Measurements from ENCODE around the gene ATP5MK.
A peak's percentile ranks its signal among the peaks of the same experiment; 100 is the strongest.

Gene ATP5MK

GRCh38 chr10:103396067-103396788, at the start of gene ATP5MK, which contains the start of gene PDCD11:
Gene ATP5MK (minus strand): TSS chr10:103396475. CDS start chr10:103392457, 4,018 bp downstream.
Gene PDCD11 (plus strand): TSS chr10:103396626. CDS start chr10:103398427, 1,801 bp downstream.
- Histone ChIP-seq H3K9ac (ENCODE audit: low read length) (peak within 1 kb of the TSS; percentile 98), H3K9me3 (ENCODE audit: control insufficient read depth, low read length) (no peaks in the 10 kb centered on the region), H3K27me3 (ENCODE audit: control insufficient read depth, insufficient read depth, low read length) (no peaks in the 10 kb centered on the region), H3K4me3 (ENCODE audit: low read length) (peak within 1 kb of the TSS; percentile 99), H3K4me1 (ENCODE audit: control insufficient read depth, insufficient read depth, low read length) (peaks cover 13% of the 10 kb centered on the region), H3K36me3 (ENCODE audit: control insufficient read depth, insufficient read depth, low read length) (no peaks in the 10 kb centered on the region)

- Histone ChIP-seq H3K9me3 (ENCODE audit: control insufficient read depth, low read length) (no peaks in the 10 kb centered on the region), H3K27me3 (ENCODE audit: control insufficient read depth, insufficient read depth, low read length) (no peaks in the 10 kb centered on the region), H3K9ac (ENCODE audit: low read length) (no peak overlapping the region), H3K36me3 (ENCODE audit: control insufficient read depth, insufficient read depth, low read length) (peaks cover 4% of the 10 kb centered on the region), H3K4me1 (ENCODE audit: control insufficient read depth, insufficient read depth, low read length) (no peaks in the 10 kb centered on the region), H3K4me3 (ENCODE audit: low read length) (no peak overlapping the region)
Observed at GRCh38 chr10:103445366-103445765, 49.1 kb upstream of the ATP5MK start.

GRCh38 chr10:103444478-103444877, 48.2 kb upstream of the ATP5MK start:
- Histone ChIP-seq H3K4me1 (ENCODE audit: control insufficient read depth, insufficient read depth, low read length) (no peaks in the 10 kb centered on the region), H3K9me3 (ENCODE audit: control insufficient read depth, low read length) (no peaks in the 10 kb centered on the region), H3K4me3 (ENCODE audit: low read length) (no peak overlapping the region), H3K27me3 (ENCODE audit: control insufficient read depth, insufficient read depth, low read length) (no peaks in the 10 kb centered on the region), H3K9ac (ENCODE audit: low read length) (no peak overlapping the region), H3K36me3 (ENCODE audit: control insufficient read depth, insufficient read depth, low read length) (peaks cover 4% of the 10 kb centered on the region)

GRCh38 chr10:103443475-103444185, 47.4 kb upstream of the ATP5MK start:
- Histone ChIP-seq H3K4me1 (ENCODE audit: control insufficient read depth, insufficient read depth, low read length) (no peaks in the 10 kb centered on the region), H3K36me3 (ENCODE audit: control insufficient read depth, insufficient read depth, low read length) (peaks cover 4% of the 10 kb centered on the region), H3K9ac (ENCODE audit: low read length) (no peak overlapping the region)

GRCh38 chr10:103442031-103442461, 45.8 kb upstream of the ATP5MK start:
- H3K27me3 ChIP-seq (ENCODE audit: control insufficient read depth, insufficient read depth, low read length) = no peaks in the 10 kb centered on the region
- H3K9ac ChIP-seq (ENCODE audit: low read length) = no peak overlapping the region
- no peaks in the 10 kb centered on the region for H3K9me3 ChIP-seq (ENCODE audit: control insufficient read depth, low read length)
- no peak overlapping the region for H3K4me3 ChIP-seq (ENCODE audit: low read length)
- H3K4me1 ChIP-seq (ENCODE audit: control insufficient read depth, insufficient read depth, low read length) = no peaks in the 10 kb centered on the region
- H3K36me3 ChIP-seq (ENCODE audit: control insufficient read depth, insufficient read depth, low read length) = peaks cover 3% of the 10 kb centered on the region

More at GRCh38 chr10:103443475-103444185, 47.4 kb upstream of the ATP5MK start:
- Histone ChIP-seq H3K27me3 (ENCODE audit: control insufficient read depth, insufficient read depth, low read length) (no peaks in the 10 kb centered on the region), H3K4me3 (ENCODE audit: low read length) (no peak overlapping the region), H3K9me3 (ENCODE audit: control insufficient read depth, low read length) (no peaks in the 10 kb centered on the region)

- Histone ChIP-seq H3K36me3 (ENCODE audit: control insufficient read depth, insufficient read depth, low read length) (peaks cover 3% of the 10 kb centered on the region), H3K27me3 (ENCODE audit: control insufficient read depth, insufficient read depth, low read length) (no peaks in the 10 kb centered on the region), H3K9ac (ENCODE audit: low read length) (no peak overlapping the region), H3K4me1 (ENCODE audit: control insufficient read depth, insufficient read depth, low read length) (no peaks in the 10 kb centered on the region), H3K4me3 (ENCODE audit: low read length) (no peak overlapping the region), H3K9me3 (ENCODE audit: control insufficient read depth, low read length) (no peaks in the 10 kb centered on the region)
Observed at GRCh38 chr10:103441611-103442010, 45.3 kb upstream of the ATP5MK start.

- Histone ChIP-seq H3K27me3 (ENCODE audit: control insufficient read depth, insufficient read depth, low read length) (no peaks in the 10 kb centered on the region), H3K9me3 (ENCODE audit: control insufficient read depth, low read length) (no peaks in the 10 kb centered on the region), H3K36me3 (ENCODE audit: control insufficient read depth, insufficient read depth, low read length) (peaks cover 3% of the 10 kb centered on the region), H3K9ac (ENCODE audit: low read length) (no peak overlapping the region), H3K4me1 (ENCODE audit: control insufficient read depth, insufficient read depth, low read length) (no peaks in the 10 kb centered on the region), H3K4me3 (ENCODE audit: low read length) (no peak overlapping the region)
Observed at GRCh38 chr10:103441206-103441605, 44.9 kb upstream of the ATP5MK start.

GRCh38 chr10:103440416-103440815, 44.1 kb upstream of the ATP5MK start:
- Histone ChIP-seq H3K4me3 (ENCODE audit: low read length) (no peak overlapping the region), H3K36me3 (ENCODE audit: control insufficient read depth, insufficient read depth, low read length) (peaks cover 3% of the 10 kb centered on the region), H3K9ac (ENCODE audit: low read length) (no peak overlapping the region), H3K27me3 (ENCODE audit: control insufficient read depth, insufficient read depth, low read length) (no peaks in the 10 kb centered on the region), H3K9me3 (ENCODE audit: control insufficient read depth, low read length) (no peaks in the 10 kb centered on the region), H3K4me1 (ENCODE audit: control insufficient read depth, insufficient read depth, low read length) (no peaks in the 10 kb centered on the region)

- no peaks in the 10 kb centered on the region for H3K9me3 ChIP-seq (ENCODE audit: control insufficient read depth, low read length)
- no peak overlapping the region for H3K4me3 ChIP-seq (ENCODE audit: low read length)
- H3K27me3 ChIP-seq (ENCODE audit: control insufficient read depth, insufficient read depth, low read length) = no peaks in the 10 kb centered on the region
- peaks cover 3% of the 10 kb centered on the region for H3K36me3 ChIP-seq (ENCODE audit: control insufficient read depth, insufficient read depth, low read length)
- H3K4me1 ChIP-seq (ENCODE audit: control insufficient read depth, insufficient read depth, low read length) = no peaks in the 10 kb centered on the region
- no peak overlapping the region for H3K9ac ChIP-seq (ENCODE audit: low read length)
Observed at GRCh38 chr10:103439776-103440175, 43.5 kb upstream of the ATP5MK start.

GRCh38 chr10:103433858-103434257, 37.6 kb upstream of the ATP5MK start:
- H3K27me3 ChIP-seq (ENCODE audit: control insufficient read depth, insufficient read depth, low read length) = no peaks in the 10 kb centered on the region
- no peak overlapping the region for H3K4me3 ChIP-seq (ENCODE audit: low read length)
- peaks cover 20% of the 10 kb centered on the region for H3K36me3 ChIP-seq (ENCODE audit: control insufficient read depth, insufficient read depth, low read length)
- peaks cover 5% of the 10 kb centered on the region for H3K4me1 ChIP-seq (ENCODE audit: control insufficient read depth, insufficient read depth, low read length)
- no peaks in the 10 kb centered on the region for H3K9me3 ChIP-seq (ENCODE audit: control insufficient read depth, low read length)
- no peak overlapping the region for H3K9ac ChIP-seq (ENCODE audit: low read length)

- peaks cover 16% of the 10 kb centered on the region for H3K36me3 ChIP-seq (ENCODE audit: control insufficient read depth, insufficient read depth, low read length)
- no peak overlapping the region for H3K9ac ChIP-seq (ENCODE audit: low read length)
- peaks cover 5% of the 10 kb centered on the region for H3K4me1 ChIP-seq (ENCODE audit: control insufficient read depth, insufficient read depth, low read length)
- H3K27me3 ChIP-seq (ENCODE audit: control insufficient read depth, insufficient read depth, low read length) = no peaks in the 10 kb centered on the region
- H3K4me3 ChIP-seq (ENCODE audit: low read length) = no peak overlapping the region
- H3K9me3 ChIP-seq (ENCODE audit: control insufficient read depth, low read length) = no peaks in the 10 kb centered on the region
Observed at GRCh38 chr10:103431902-103432301, 35.6 kb upstream of the ATP5MK start.

- Histone ChIP-seq H3K9me3 (ENCODE audit: control insufficient read depth, low read length) (no peaks in the 10 kb centered on the region), H3K4me3 (ENCODE audit: low read length) (no peak overlapping the region), H3K27me3 (ENCODE audit: control insufficient read depth, insufficient read depth, low read length) (no peaks in the 10 kb centered on the region), H3K36me3 (ENCODE audit: control insufficient read depth, insufficient read depth, low read length) (peaks cover 22% of the 10 kb centered on the region), H3K9ac (ENCODE audit: low read length) (no peak overlapping the region), H3K4me1 (ENCODE audit: control insufficient read depth, insufficient read depth, low read length) (peaks cover 5% of the 10 kb centered on the region)
Observed at GRCh38 chr10:103429647-103430046, 33.4 kb upstream of the ATP5MK start.
